Right hindlimb (tissue), 1 donor: ENCODE data around the gene GUCA2A.
A peak's percentile ranks its signal among the peaks of the same experiment; 100 is the strongest.

Source experiments
- DNase-seq: peaks from one replicate; pipeline ENCODE4 v3.0.0-alpha.2; 2018

The GUCA2A gene

DNA sequence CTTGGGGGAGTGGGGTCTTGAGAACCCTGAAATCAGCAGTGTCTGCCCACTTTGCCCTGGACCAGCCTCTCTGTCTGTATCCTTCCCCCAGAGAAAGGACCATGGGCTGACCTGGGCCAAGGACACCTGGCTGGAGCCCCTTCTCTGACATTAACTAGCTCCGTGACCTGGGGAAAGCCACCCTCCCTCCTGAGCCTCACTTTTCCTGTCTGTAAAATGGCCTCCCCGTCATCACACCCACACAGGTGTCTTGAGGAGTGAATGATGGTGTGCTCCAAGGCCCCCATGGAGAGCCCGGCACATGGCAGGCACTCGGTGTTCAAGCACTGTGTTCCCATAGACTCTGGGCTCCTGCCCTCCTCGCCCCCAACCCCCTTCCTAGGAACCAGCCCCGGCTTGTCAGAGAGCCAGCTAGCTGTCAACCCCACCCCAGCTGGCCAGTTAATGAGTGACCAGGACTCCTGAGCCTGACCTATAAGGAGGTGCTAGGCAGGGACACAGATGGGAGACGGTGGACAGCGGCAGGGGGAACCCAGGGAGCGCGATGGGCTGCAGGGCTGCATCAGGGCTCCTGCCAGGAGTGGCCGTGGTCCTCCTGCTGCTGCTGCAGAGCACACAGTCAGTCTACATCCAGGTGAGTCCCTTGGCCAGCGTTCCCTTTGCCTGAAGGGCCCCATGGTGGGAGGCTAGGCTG, 11.5 kb downstream of the GUCA2A start, which contains the start of gene GUCA2B:
TSS of gene GUCA2B (plus strand) at position 504 of the 694 bp plus-strand sequence. CDS start at position 545, 41 bp downstream.
- no peak for DNase-seq

DNA sequence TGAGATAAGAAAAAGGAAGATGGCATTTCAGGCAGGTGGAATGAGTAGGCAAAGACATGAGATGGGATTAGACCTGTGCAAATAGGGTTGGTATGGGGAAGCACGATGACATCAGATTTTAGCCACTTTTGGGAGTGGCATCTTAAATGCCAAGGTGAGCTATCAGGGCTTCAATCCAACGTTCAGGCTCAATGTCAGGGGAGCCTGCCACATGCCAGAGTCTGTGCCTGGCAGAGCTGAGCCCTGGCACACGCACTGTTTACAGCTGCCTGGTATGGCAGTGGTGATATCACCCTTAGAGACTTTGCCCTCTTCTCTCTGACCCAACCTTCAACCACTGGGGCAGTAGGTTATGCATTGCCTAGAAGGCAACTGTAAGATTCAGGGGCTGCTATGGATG, 12.4 kb downstream of the GUCA2A start:
- DNase-seq = no peak

DNA sequence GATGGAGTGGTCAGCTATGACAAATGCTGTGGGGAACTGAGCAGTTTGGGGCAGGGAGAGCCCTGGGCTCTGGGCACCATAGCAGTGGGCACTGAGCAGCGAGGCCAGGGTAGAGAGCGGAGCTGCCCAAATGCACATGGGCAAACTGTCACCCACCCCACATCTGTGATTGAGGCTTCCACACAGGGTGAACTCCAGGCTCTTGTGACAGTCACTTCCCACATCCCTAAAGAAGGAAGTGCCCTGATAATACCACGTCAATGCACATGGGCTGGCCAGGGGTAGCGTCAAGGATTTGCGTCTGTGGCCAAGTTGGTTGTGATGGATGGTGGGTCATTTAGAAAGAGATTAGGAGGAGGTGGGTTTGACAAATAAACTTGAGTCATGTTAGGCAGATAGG, 13.9 kb downstream of the GUCA2A start:
- no peak for DNase-seq

- DNase-seq = no peak
Measured at GRCh38 chr1:42148166-42148565, 16.4 kb downstream of the GUCA2A start.

DNA sequence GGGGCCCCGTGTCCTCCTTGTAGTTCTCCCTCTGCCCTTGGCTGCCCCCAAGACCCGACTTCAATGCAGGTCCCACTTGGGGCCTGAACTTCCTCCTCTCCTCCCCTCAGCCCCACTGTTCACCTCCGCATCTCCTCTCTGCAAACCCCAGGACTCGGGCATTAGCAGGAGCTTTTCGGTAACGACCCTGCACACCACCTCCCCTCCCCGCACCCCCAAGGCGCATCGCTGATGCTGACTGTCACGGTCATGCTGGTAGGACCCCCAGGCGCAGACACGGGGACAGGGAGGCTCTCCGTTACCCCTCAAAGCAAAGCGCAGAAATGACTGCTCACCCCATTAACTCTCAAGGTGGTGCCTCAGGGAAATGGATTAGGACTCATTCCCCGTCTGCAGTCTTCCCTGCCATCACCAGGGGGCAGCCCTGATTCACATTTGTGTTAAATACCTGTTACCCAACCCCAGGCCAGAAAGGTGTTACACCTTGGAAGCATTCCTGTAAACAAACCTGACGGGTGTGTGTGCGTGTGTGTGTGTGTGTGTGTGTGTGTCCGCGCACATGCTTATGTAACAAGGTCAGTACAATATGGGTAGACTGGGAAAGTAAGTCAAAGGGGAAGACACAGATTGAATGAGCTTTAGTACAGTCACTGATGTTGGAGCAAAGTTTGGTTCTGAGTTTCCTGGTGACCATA, 17.8 kb downstream of the GUCA2A start:
- peak; percentile 59 for DNase-seq

GRCh38 chr1:42145764-42146625, 18.6 kb downstream of the GUCA2A start:
- no peak for DNase-seq

- no peak for DNase-seq
Measured at GRCh38 chr1:42145389-42145716, 19.2 kb downstream of the GUCA2A start.

DNA sequence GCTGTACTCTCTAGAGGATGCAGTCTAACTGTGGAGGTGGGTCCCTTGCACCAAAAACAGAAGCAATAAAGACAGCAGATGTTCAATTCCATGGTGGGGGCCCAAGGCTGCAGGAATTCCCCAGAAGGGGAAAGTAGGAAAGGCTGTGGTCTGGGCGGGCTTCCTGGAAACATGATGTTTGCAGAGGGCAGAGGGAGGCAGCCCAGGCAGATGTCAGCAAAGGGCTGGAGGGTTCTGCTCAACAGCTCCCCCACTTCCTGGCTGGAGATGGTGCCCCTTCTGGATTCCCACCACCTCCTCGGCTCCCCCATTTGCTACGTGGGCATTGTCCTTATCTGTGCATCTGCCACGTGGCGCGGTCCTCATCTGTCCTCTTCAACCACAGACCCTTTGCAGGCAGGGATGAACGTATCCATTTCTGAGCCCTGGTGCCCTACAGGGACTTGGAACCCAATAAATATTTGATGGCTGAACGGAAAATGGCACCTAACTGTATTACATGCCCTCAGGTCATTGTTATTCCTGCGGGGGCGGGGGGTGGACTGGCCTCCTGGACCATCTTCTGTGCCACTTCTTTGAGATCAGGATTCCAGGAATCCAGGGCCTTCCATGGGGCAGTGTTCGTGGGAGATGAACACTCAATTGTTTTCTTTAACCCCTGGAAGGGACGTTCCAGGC, 19.7 kb downstream of the GUCA2A start:
- no peak for DNase-seq

GRCh38 chr1:42143896-42144710, 20.4 kb downstream of the GUCA2A start:
- DNase-seq = no peak

- DNase-seq = no peak
Measured at GRCh38 chr1:42142894-42143675, 21.5 kb downstream of the GUCA2A start.

- DNase-seq = no peak
Measured at GRCh38 chr1:42141978-42142377, 22.6 kb downstream of the GUCA2A start.

GRCh38 chr1:42140191-42140590, 24.4 kb downstream of the GUCA2A start:
- no peak for DNase-seq

DNA sequence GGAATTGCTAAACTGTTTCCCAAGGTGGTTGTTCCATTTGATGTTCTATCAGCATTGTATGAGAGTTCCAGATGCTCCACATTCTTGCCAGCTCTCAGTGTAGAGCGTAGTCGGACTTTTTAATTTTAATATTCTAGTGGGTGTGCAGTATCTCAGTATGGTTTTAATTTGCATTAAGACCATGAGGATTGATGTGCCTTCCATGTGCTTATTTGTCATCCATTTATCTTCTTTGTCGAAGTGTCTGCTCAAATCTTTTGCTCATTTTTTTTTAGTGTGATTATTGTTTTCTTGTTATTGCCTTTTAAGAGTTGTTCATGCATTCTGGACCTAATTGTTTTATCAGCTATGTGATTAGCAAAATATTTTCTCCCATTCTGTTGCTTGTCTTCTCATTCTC, 25.1 kb downstream of the GUCA2A start:
- no peak for DNase-seq

GRCh38 chr1:42138586-42138985, 26.0 kb downstream of the GUCA2A start:
- DNase-seq = no peak

- no peak for DNase-seq
Measured at GRCh38 chr1:42137766-42138165, 26.8 kb downstream of the GUCA2A start.

GRCh38 chr1:42136466-42136865, 28.1 kb downstream of the GUCA2A start:
- DNase-seq = no peak

DNA sequence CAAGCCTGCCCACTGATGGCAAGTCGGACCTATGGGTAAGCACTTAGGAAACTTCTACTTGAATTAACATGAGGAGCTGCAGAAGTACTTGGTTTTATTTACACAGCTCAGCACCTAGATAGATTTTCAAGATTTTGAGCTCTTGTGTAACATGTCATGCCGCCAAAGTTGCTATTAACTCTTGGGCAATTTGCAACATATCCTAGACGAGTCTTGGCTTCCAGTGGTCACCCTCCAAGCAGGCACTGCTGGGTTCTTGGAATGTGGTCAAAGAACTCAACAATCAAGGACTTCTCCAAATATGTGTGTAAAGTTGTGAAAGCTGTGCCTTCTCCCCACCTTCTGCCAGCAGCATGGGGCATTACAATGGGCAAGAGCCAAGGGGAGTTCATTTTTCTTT, 29.1 kb downstream of the GUCA2A start:
- no peak for DNase-seq

- DNase-seq = no peak
Measured at GRCh38 chr1:42133809-42134526, 30.6 kb downstream of the GUCA2A start.

DNA sequence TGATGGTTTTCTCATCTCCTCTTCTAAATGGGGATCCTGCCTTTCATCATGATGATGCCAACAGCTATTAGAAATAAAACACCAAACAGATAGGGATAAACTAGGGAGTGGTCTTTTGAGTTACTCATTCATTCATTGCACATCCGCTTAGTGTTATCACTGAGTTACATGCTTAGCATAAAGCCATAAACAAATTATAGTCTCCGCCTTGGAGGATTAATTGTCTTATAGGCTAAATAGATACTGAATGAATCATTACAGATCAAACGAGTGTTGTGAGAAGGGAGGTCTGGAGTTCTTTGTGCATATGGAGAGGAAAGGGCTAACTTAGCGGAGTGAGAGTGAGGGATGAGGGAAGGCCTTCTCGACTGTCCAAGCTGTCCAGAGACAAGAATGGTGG, 31.2 kb downstream of the GUCA2A start:
- DNase-seq = no peak

GRCh38 chr1:42130061-42130660, 34.4 kb downstream of the GUCA2A start:
- no peak for DNase-seq
